Chondrocyte (in vitro differentiated cells): ENCODE results near the gene MSRB1. TPM values are rescaled to one million over a fixed set of nuclear protein-coding genes. Genes with fewer than 3 reads are reported as not detected.
A peak's percentile ranks its signal among the peaks of the same experiment; 100 is the strongest.

Experiments
- DNase-seq: peaks from one replicate; pipeline ENCODE4 v3.0.0; 2021; ENCODE audit warnings: mixed read lengths, low spot score
- H3K27ac Mint-ChIP-seq: one replicate; pipeline ENCODE4 v1.8.0; 2021; ENCODE audit warnings: mild to moderate bottlenecking, moderate library complexity, mixed read lengths; ENCODE audit not compliant: unreplicated experiment
- H3K27me3 Mint-ChIP-seq: 2 replicates; pipeline ENCODE4 v1.8.0; 2021; ENCODE audit warnings: low read depth, mixed read lengths
- H3K36me3 Mint-ChIP-seq: 2 replicates; pipeline ENCODE4 v1.8.0; 2021; ENCODE audit warnings: low read depth, mixed read lengths
- H3K4me1 Mint-ChIP-seq: 2 replicates; pipeline ENCODE4 v1.8.0; 2021; ENCODE audit warnings: low read depth, mild to moderate bottlenecking, mixed read lengths
- H3K4me3 Mint-ChIP-seq: one replicate; pipeline ENCODE4 v1.8.0; 2021; ENCODE audit warnings: mild to moderate bottlenecking, moderate library complexity, mixed read lengths; ENCODE audit not compliant: unreplicated experiment
- H3K9me3 Mint-ChIP-seq: 2 replicates; pipeline ENCODE4 v1.8.0; 2021; ENCODE audit warnings: low read depth, mixed read lengths
- CTCF ChIP-seq: fragments of 200-600 bp; sonication (generic); IDR thresholded peaks from 2 replicates; pipeline ENCODE4 v1.5.0; 2021; ENCODE audit warnings: antibody characterized with exemption, mild to moderate bottlenecking, moderate library complexity
- total RNA-seq: library from RNA; stranded (reverse); gene quantifications from 3 replicates; pipeline ENCODE4 v1.2.1, GENCODE V29; 2021

Gene MSRB1
- total RNA-seq, 1 donor from 2014 or later = 19.1 TPM

GRCh38 chr16:1990351-1991134, 47.5 kb upstream of the MSRB1 start:
- DNase-seq = no peak
- Mint-ChIP-seq H3K9me3 (no peaks in the 10 kb centered on the region), H3K27ac (no peak overlapping the region), H3K36me3 (peaks cover 4% of the 10 kb centered on the region), H3K4me1 (peaks cover 5% of the 10 kb centered on the region), H3K4me3 (peak overlapping the region; percentile 6), H3K27me3 (peaks cover 14% of the 10 kb centered on the region)
- TF ChIP-seq CTCF = no peak

GRCh38 chr16:1990101-1990350, 47.0 kb upstream of the MSRB1 start:
- Mint-ChIP-seq H3K27me3 (peaks cover 14% of the 10 kb centered on the region), H3K27ac (no peak overlapping the region), H3K9me3 (no peaks in the 10 kb centered on the region), H3K36me3 (peaks cover 2% of the 10 kb centered on the region), H3K4me1 (peaks cover 9% of the 10 kb centered on the region), H3K4me3 (no peak overlapping the region)
- TF ChIP-seq CTCF = no peak
- no peak for DNase-seq

GRCh38 chr16:1989209-1990100, 46.5 kb upstream of the MSRB1 start, which contains the start of gene SYNGR3:
TSS of gene SYNGR3 (plus strand) at chr16:1989970. CDS start at chr16:1990103, 133 bp downstream.
- TF ChIP-seq CTCF = no peak
- peaks cover 14% of the 10 kb centered on the region for H3K27me3 Mint-ChIP-seq
- peaks cover 14% of the 10 kb centered on the region for H3K4me1 Mint-ChIP-seq
- H3K9me3 Mint-ChIP-seq = no peaks in the 10 kb centered on the region
- peaks cover 2% of the 10 kb centered on the region for H3K36me3 Mint-ChIP-seq
- no peak for DNase-seq
- H3K4me3 Mint-ChIP-seq = peak within 1 kb of the TSS; percentile 16
- H3K27ac Mint-ChIP-seq = no peak within 1 kb of the TSS

- Mint-ChIP-seq H3K27me3 (peaks cover 14% of the 10 kb centered on the region), H3K27ac (no peak overlapping the region), H3K36me3 (peaks cover 2% of the 10 kb centered on the region), H3K4me3 (no peak overlapping the region), H3K4me1 (peaks cover 18% of the 10 kb centered on the region), H3K9me3 (no peaks in the 10 kb centered on the region)
- DNase-seq = no peak
- no peak for TF ChIP-seq CTCF
Measured at GRCh38 chr16:1987198-1987597, 44.2 kb upstream of the MSRB1 start.

- peaks cover 15% of the 10 kb centered on the region for H3K4me1 Mint-ChIP-seq
- no peak for TF ChIP-seq CTCF
- peaks cover 2% of the 10 kb centered on the region for H3K36me3 Mint-ChIP-seq
- no peak for DNase-seq
- no peak overlapping the region for H3K27ac Mint-ChIP-seq
- H3K27me3 Mint-ChIP-seq = peaks cover 11% of the 10 kb centered on the region
- peak overlapping the region; percentile 80 for H3K4me3 Mint-ChIP-seq
- H3K9me3 Mint-ChIP-seq = no peaks in the 10 kb centered on the region
Measured at GRCh38 chr16:1985466-1986150, 42.6 kb upstream of the MSRB1 start.
